ENCODE results near the gene IGSF23.

- TF ChIP-seq CTCF (IDR thresholded peaks at IDR 0.05): no peak
- TF ChIP-seq POLR2A (IDR thresholded peaks at IDR 0.05): no peak
- no peak for TF ChIP-seq POLR2AphosphoS5 (IDR thresholded peaks at IDR 0.05)
Measured at GRCh38 chr19:44672226-44672625, 58.9 kb downstream of the IGSF23 start.
